Superior temporal gyrus (tissue), 1 donor: ENCODE data around the gene ZNF264.
"Not testable (repeated sequence)": the region's sequence is repeated elsewhere in the genome, so short reads cannot be mapped to it uniquely, and the experiment has no call there.

Source experiments
- DNase-seq: peaks from one replicate; pipeline ENCODE4 v3.0.0-alpha.2; 2016; ENCODE audit errors: extremely low spot score

Gene ZNF264

DNA sequence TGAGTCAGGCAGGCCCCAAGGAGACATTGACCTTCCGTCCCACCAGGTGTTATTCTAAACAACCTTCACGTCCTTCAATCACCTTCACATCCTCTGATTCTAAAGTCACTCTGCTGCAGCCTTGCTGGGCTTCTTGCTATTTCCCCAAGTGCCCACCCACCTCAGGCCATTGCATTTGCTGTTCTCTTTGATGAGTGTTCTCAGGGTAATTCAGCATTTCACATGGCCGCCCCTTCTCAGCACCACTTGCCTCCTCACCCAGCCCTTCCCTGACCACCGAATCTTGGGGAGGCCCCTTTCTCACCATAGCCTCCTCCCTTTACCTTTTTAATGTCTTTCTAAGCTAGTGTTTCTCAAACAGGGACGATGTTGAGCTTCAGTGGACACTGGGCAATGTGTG lies 53.8 kb downstream of the ZNF264 start:
- DNase-seq: no peak

DNA sequence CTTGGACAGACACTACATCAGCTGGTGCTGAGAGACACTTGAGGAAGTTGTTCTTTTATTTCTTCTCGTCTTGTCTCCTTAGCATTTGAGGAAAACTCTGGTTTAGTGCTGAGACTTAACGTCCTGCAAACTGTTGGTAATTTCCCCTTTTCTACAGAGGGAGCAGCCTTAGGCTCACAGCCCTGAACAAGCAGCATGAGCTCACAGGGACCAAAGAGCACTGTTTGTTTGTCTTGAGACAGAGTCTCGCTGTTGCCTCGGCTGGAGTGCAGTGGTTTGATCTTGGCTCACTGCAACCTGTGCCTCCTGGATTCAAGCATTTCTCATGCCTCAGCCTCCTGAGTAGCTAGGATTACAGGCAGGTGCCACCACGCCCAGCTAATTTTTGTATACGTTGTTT lies 54.7 kb downstream of the ZNF264 start:
- DNase-seq: no peak

DNA sequence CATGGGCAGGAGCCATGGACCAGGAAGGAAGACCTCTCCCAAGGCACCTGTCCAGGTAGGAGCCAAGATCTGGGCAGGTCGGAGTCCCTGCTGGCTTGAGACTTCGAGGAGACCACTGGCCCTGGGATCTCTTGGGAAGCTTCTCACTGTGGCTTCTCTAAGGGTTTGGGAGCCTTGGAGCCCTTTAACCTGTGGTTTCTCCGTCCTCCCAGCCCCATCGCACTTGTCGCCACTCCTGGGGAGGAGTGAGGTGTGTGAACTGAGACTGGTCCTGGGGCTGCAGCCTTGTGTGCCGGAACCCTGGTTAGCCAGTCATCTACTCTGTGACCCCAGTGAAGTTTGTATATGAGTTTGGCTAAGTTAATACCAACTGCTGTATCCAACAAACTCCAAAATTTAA lies 57.3 kb downstream of the ZNF264 start:
- no peak for DNase-seq

DNA sequence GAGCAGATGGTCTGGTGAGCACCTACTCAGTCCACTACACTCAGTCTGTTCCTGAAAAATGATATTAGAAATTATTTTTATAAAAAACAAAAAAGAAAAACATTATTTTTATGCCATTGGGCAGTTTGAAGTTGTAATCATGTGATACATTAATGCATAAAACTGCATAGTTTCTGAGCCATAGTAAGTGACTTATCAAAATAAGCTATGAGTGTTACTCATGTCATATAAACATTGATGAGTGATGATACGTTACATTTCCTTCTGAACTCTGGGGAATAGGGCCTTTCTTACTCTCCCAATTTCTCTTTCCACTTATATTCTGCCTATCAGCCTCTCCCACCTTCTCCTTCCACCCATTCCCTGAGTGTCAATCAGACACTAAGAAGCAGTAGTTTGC lies 58.0 kb downstream of the ZNF264 start:
- DNase-seq: no peak

GRCh38 chr19:57253767-57254166 lies 62.5 kb downstream of the ZNF264 start:
- not testable (repeated sequence) for DNase-seq

- no peak for DNase-seq
Observed at GRCh38 chr19:57262044-57262443, 70.7 kb downstream of the ZNF264 start.

DNA sequence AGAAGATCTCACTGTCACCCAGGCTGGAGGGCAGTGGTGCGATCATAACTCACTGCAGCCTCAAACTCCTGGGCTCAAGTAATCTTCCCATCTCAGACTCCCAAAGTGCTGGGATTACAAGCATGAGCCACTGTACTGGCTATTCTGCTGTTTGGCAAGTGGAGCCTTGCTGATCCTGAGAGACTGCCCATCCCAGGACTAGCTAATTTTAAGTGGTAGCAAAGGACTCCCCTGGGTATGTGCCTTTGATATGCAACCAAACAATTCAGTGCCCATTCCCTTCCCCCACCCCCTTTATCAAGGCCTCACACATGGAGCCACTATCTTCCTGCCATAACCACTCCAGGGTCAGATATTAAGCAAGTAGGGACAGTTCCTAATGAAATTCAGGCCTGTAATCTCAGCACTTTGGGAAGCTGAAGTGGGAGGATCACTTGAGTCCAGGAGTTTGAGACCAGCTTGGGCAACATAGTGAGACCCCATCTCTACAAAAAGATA lies 72.0 kb downstream of the ZNF264 start:
- DNase-seq: no peak

GRCh38 chr19:57267291-57267690 lies 76.0 kb downstream of the ZNF264 start:
- DNase-seq: no peak

DNA sequence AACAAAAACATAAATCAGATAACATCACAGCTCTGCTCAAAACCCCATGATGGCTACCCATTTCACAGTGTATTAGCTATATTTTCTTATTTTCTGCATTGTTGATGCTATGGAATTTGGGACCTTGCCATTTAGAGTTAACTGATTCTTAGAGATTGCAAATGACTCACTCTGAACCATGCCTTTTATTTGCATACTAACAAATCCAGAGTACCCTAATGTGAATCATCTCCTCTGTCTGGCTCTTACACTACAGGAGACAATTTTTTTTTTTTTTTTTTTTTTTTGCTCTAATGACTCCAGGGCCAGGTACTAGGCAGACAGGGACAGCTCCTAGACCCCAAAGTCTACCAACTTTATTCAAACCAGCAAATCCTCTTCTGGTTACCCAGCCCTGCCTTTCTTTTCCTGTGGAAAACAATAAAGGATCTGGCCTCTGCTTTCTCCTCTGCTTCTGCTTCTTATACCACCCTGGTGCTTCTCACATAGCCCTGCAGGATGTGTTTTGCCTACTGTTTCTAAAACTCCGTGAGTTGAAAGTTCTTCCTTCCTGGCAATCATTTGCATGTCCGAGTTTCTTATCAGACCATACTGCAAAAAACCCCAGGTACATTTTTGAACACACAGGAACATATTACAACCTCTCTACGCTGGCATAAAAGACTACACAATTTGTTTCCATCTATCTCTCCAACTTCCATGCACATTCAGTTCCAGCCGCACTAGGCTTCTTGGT lies 78.4 kb downstream of the ZNF264 start:
- no peak for DNase-seq

DNA sequence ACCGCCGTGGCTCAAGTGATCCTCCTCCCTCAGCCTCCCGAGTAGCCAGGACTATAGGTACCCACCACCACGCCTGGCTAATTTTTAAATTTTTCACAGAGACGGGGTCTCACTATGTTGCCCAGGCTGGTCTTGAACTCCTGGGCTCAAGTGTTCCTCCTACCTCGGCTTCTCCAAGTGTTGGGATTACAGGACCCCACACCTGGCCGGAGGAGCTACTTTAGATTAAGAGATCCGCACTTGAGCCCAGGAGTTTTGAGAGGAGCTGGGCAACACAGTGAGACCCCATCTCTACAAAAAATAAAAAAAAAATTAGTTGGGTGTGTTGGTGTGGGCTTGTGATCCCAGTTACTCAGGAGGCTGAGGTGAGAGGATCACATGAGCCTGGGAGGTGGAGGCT lies 80.0 kb downstream of the ZNF264 start:
- DNase-seq: no peak
